OCI-LY1 (cell line): Measurements from ENCODE around the gene LRRC59.

Source experiments
- EZH2 ChIP-seq: fragments of 200-600 bp; sonication (generic), shearing (Covaris generic); IDR thresholded peaks from 2 replicates; pipeline ENCODE4 v1.8.0; 2017; ENCODE audit warnings: borderline replicate concordance, mixed run types, mild to moderate bottlenecking, antibody characterized with exemption, low read length, moderate library complexity, mixed read lengths
- TF ChIP-seq, protein P1 (sequence below): fragments of 200-600 bp; sonication (generic), shearing (Covaris generic); IDR thresholded peaks from 2 replicates; pipeline ENCODE4 v1.5.1; 2017; ENCODE audit warnings: mild to moderate bottlenecking, antibody characterized with exemption, low read length, moderate library complexity, mixed read lengths

DNA sequence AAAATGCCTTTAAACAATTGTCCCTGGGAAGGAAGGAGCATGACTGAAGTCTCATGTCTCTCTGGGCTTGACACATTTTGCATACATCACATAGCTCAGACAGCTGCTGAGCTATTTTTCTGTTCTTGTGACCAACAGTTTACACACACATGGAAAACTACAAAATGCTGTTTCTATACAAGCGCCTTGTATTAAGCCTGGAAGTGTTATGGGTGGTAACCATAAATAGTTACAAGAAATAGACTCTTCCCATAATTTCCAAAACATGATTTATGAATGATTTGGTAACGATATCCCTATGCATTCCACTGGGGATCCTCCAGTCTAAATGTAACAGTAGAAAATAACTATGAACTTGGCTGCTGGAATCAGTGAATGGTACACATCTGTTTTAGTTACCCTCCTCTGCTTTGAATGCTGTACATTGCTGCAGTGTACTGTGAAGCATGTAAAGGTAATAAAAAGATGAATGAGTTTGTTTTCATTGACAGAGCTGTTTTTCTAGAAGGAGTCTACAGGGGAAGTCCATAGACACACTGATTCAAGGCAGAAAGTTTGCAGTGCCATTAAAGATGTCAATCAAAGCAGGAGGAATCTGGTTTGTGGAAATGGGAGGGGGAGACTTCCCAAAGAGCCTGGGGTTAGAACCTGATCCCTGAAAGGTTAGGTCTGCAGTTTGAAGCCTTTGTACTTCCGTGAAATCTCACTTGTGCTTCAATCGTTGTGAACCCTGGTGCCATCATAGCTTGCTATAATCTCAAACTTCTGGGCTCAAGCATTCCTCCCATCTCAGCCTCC is 33.7 kb upstream of the LRRC59 start:
- TF ChIP-seq, protein P1, sequence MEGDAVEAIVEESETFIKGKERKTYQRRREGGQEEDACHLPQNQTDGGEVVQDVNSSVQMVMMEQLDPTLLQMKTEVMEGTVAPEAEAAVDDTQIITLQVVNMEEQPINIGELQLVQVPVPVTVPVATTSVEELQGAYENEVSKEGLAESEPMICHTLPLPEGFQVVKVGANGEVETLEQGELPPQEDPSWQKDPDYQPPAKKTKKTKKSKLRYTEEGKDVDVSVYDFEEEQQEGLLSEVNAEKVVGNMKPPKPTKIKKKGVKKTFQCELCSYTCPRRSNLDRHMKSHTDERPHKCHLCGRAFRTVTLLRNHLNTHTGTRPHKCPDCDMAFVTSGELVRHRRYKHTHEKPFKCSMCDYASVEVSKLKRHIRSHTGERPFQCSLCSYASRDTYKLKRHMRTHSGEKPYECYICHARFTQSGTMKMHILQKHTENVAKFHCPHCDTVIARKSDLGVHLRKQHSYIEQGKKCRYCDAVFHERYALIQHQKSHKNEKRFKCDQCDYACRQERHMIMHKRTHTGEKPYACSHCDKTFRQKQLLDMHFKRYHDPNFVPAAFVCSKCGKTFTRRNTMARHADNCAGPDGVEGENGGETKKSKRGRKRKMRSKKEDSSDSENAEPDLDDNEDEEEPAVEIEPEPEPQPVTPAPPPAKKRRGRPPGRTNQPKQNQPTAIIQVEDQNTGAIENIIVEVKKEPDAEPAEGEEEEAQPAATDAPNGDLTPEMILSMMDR, result no peak
- TF ChIP-seq EZH2, result no peak
